H1 (cell line): Measurements from ENCODE around the gene CDH16. TPM values are rescaled to one million over a fixed set of nuclear protein-coding genes. Genes with fewer than 3 reads are reported as not detected.

Source experiments
- GABPA ChIP-seq: IDR thresholded peaks from 2 replicates; pipeline ENCODE4 v1.6.1; 2011; ENCODE audit warnings: mild to moderate bottlenecking, low read length, moderate library complexity, borderline replicate concordance; ENCODE audit not compliant: insufficient read depth
- KDM1A ChIP-seq: fragments of 200-600, 300-600 bp; sonication (generic); IDR thresholded peaks from 2 replicates; pipeline ENCODE4 v1.7.1; 2016; ENCODE audit warnings: mild to moderate bottlenecking, low read length, borderline replicate concordance
- MAFK ChIP-seq: IDR thresholded peaks from 2 replicates; pipeline ENCODE4 v1.6.1; 2012; ENCODE audit warnings: low read depth, mild to moderate bottlenecking, improper control_type of control experiment, low read length
- SP4 ChIP-seq: IDR thresholded peaks from 2 replicates; pipeline ENCODE4 v1.6.1; 2012; ENCODE audit warnings: low read length, inconsistent platforms
- polyA plus RNA-seq, 7 experiments: library from polyadenylated mRNA; depleted of rRNA in 3 of 7; stranded (reverse) in 5 of 7; unstranded in 2 of 7; fragments of >200 nt in 5 of 7; fragments of 200-250 nt in 2 of 7; gene quantifications; 1 replicate in 5 of 7; 2 replicates in 1 of 7; 4 replicates in 1 of 7; pipeline versions ENCODE4 v1.2.1 to v1.2.3, GENCODE V29; 2011 to 2013; ENCODE audit warnings: missing spikeins in 2 of 7, mixed read lengths in 2 of 7
- total RNA-seq: library from RNA; stranded (reverse); fragmentation: NEBNext Ultra II Directional; extraction: Animal tissue kit (Norgen Biotek cat#: 25700); gene quantifications from 2 replicates; pipeline ENCODE4 v1.2.1, GENCODE V29; 2021

Gene CDH16
- total and polyA plus RNA-seq, 2 of the 8 experiments (the other 6 are each of a cell fraction or from before 2014, with no cell fraction given): not detected

DNA sequence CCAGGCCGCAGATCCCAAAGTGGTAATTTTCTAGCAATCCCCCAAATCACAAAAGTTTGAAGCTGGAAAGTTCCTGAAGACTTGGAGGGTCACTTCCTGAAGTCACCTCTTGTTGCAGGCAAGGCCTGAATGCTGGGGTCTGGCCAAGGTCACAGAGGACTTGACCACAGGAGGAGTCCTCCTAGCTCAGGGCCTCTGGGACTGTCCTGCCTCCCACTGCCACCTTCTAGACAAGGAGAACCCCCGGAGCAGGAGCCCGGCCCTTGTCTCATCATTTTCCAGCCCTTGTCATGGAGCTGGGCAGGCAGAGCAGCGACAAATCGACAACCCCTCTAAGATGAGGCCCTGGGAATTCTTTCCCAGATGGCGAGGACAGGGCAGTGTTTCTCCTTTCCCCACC, 330 bp downstream of the CDH16 start (continued):
- TF ChIP-seq MAFK (no peak), GABPA (no peak), SP4 (no peak), KDM1A (no peak)
